Uterus (tissue), 2 donors: ENCODE results near the gene P4HA2.

Source experiments
- POLR2A ChIP-seq, 2 donors: fragments of 450-650 bp; IDR thresholded peaks; one replicate each; pipeline ENCODE4 v1.6.1; 2016; ENCODE audit warnings: antibody characterized with exemption in 2 of 2, mild to moderate bottlenecking in 1 of 2, moderate library complexity in 1 of 2
- TF ChIP-seq, protein P1 (sequence below), 4 experiments: fragments of 200-600 bp in 2 of 4; fragments of 450-650 bp in 2 of 4; sonication (generic) in 2 of 4; IDR thresholded peaks; one replicate each; pipeline ENCODE4 v1.5.1; 2016 to 2019; ENCODE audit warnings: antibody characterized with exemption in 4 of 4, mild to moderate bottlenecking in 2 of 4, moderate library complexity in 1 of 4

- TF ChIP-seq, protein P1, sequence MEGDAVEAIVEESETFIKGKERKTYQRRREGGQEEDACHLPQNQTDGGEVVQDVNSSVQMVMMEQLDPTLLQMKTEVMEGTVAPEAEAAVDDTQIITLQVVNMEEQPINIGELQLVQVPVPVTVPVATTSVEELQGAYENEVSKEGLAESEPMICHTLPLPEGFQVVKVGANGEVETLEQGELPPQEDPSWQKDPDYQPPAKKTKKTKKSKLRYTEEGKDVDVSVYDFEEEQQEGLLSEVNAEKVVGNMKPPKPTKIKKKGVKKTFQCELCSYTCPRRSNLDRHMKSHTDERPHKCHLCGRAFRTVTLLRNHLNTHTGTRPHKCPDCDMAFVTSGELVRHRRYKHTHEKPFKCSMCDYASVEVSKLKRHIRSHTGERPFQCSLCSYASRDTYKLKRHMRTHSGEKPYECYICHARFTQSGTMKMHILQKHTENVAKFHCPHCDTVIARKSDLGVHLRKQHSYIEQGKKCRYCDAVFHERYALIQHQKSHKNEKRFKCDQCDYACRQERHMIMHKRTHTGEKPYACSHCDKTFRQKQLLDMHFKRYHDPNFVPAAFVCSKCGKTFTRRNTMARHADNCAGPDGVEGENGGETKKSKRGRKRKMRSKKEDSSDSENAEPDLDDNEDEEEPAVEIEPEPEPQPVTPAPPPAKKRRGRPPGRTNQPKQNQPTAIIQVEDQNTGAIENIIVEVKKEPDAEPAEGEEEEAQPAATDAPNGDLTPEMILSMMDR (IDR thresholded peaks at IDR 0.05): no peak
- TF ChIP-seq POLR2A (IDR thresholded peaks at IDR 0.05): no peak
These were observed 978 bp downstream of the P4HA2 start for GRCh38 chr5:132226516-132227234.
